ENCODE measurements around the gene STXBP3. TPM values are rescaled to one million over a fixed set of nuclear protein-coding genes. Genes with fewer than 3 reads are reported as not detected.

The STXBP3 gene
- total and polyA plus RNA-seq, 2 of the 13 experiments (the other 11 are each of a cell fraction or from before 2014, with no cell fraction given) = 13.0 to 20.8 TPM

DNA sequence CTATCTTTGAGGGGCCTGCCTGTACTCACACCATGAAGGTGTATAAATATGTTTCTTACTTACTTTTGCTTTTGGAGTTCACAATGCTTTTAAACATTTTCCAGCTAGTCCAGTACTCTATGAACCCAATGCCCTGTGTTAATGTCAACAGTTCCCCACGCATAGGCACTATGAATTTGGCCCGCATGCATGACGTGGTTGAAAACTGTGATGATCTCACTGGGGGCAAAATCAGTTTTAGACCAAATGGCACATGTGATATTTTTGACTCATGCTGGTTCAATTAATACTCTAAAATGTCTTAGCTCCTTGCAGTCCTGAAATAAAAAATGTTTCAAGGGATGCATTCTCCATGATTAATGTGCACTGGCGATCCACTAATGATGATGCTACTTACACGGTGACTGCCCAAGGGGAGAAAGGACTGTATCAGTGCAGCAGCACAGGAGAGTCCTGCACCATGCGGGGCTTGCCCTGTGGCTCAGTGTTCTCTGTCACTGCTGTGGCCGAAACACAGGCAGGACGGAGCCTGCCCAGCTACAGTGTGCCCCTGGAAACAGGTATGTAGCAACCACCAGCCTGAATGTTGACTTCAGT lies 18.0 kb upstream of the STXBP3 start:
- ATAC-seq (no peak), DNase-seq (ENCODE audit: low spot score) (no peak), FAIRE-seq (no peak)
- intact Hi-C loops (cut with micrococcal nuclease; ENCODE audit: unreplicated experiment) (no loop called here), in situ Hi-C loops (cut with HindIII; ENCODE audit: extremely low pct_ligation_motif_present, low pct_unique_long_range_greater_than_20kb) (no loop called here)
- 70% methylated on average over 5 of the region's 8 CpGs for WGBS (ENCODE audit: low lambda C conversion rate)
- H3K27ac ChIP-seq (ENCODE audit: extremely low read length, insufficient read depth, low read length) = no peak overlapping the region
- H3K4me3 ChIP-seq (replicated peaks in 1 of 3; ENCODE audit: insufficient read depth in 1 of 3, low read depth in 2 of 3, low read length in 3 of 3) = no peak overlapping the region
- no peaks in the 10 kb centered on the region for H3K36me3 ChIP-seq (replicated peaks in 1 of 2; ENCODE audit: control insufficient read depth in 1 of 2, insufficient read depth in 2 of 2, low read length in 2 of 2)
- no peaks in the 10 kb centered on the region for H4K20me1 ChIP-seq (ENCODE audit: insufficient read depth, low read length)
- no peak overlapping the region for H2AFZ ChIP-seq (ENCODE audit: low read length)
- CTCF ChIA-PET (ENCODE audit: low intra/inter-chr PET ratio, low total read pairs) = no interaction called here
- H3K79me2 ChIP-seq (ENCODE audit: insufficient read depth, low read length) = no peaks in the 10 kb centered on the region
- TF ChIP-seq REL (CRISPR knock-in tag; conservative IDR thresholded peaks at IDR 0.05) (no peak), ZZZ3 (CRISPR knock-in tag; IDR thresholded peaks at IDR 0.05; ENCODE audit: borderline replicate concordance) (no peak), TGIF2 (CRISPR knock-in tag; IDR thresholded peaks at IDR 0.05) (no peak), CCAR2 (optimal IDR thresholded peaks at IDR 0.05; ENCODE audit: low read depth, low read length) (no peak), TARDBP (CRISPR knock-in tag; IDR thresholded peaks at IDR 0.05) (no peak), NFYC (CRISPR knock-in tag; IDR thresholded peaks at IDR 0.05) (no peak), KLF13 (CRISPR knock-in tag; IDR thresholded peaks at IDR 0.05) (no peak), EEA1 (CRISPR knock-in tag; IDR thresholded peaks at IDR 0.05; ENCODE audit: borderline replicate concordance) (no peak), SRSF9 (IDR thresholded peaks at IDR 0.05; ENCODE audit: borderline replicate concordance, insufficient read depth, low read depth, low read length, poor library complexity, severe bottlenecking) (no peak)
- TF ChIP-seq, protein P1, sequence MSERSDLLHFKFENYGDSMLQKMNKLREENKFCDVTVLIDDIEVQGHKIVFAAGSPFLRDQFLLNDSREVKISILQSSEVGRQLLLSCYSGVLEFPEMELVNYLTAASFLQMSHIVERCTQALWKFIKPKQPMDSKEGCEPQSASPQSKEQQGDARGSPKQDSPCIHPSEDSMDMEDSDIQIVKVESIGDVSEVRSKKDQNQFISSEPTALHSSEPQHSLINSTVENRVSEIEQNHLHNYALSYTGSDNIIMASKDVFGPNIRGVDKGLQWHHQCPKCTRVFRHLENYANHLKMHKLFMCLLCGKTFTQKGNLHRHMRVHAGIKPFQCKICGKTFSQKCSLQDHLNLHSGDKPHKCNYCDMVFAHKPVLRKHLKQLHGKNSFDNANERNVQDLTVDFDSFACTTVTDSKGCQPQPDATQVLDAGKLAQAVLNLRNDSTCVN (CRISPR knock-in tag; IDR thresholded peaks at IDR 0.05; ENCODE audit: borderline replicate concordance) = no peak
- TF ChIP-seq, protein P2, sequence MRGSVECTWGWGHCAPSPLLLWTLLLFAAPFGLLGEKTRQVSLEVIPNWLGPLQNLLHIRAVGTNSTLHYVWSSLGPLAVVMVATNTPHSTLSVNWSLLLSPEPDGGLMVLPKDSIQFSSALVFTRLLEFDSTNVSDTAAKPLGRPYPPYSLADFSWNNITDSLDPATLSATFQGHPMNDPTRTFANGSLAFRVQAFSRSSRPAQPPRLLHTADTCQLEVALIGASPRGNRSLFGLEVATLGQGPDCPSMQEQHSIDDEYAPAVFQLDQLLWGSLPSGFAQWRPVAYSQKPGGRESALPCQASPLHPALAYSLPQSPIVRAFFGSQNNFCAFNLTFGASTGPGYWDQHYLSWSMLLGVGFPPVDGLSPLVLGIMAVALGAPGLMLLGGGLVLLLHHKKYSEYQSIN (CRISPR knock-in tag; IDR thresholded peaks at IDR 0.05; ENCODE audit: borderline replicate concordance) = no peak
- TF ChIP-seq, protein P3, sequence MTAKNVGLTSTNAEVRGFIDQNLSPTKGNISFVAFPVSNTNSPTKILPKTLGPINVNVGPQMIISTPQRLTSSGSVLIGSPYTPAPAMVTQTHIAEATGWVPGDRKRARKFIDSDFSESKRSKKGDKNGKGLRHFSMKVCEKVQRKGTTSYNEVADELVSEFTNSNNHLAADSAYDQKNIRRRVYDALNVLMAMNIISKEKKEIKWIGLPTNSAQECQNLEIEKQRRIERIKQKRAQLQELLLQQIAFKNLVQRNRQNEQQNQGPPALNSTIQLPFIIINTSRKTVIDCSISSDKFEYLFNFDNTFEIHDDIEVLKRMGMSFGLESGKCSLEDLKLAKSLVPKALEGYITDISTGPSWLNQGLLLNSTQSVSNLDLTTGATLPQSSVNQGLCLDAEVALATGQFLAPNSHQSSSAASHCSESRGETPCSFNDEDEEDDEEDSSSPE (CRISPR knock-in tag; IDR thresholded peaks at IDR 0.05) = no peak
- BruUV-seq (replicated peaks) = no TSS peak
- no peaks in the 10 kb centered on the region for H3K4me1 ChIP-seq (ENCODE audit: insufficient read depth, low read length)
- H3K27me3 ChIP-seq (ENCODE audit: control insufficient read depth in 1 of 2, insufficient read depth in 2 of 2, low read length in 2 of 2) = peaks cover 4 to 9% of the 10 kb centered on the region in 2 experiments; a peak in 3 of 5 replicates
- H3K9me3 ChIP-seq (ENCODE audit: low read length) = no peaks in the 10 kb centered on the region
- H3K9ac ChIP-seq (ENCODE audit: insufficient read depth, low read depth, low read length) = no peak overlapping the region
- H3K4me2 ChIP-seq (ENCODE audit: low read depth, low read length) = no peak overlapping the region
- POLR2A ChIA-PET = no interaction called here
